Measurements from ENCODE around the gene TAS2R38.
"Not testable (repeated sequence)": the region's sequence is repeated elsewhere in the genome, so short reads cannot be mapped to it uniquely, and the experiment has no call there.

The TAS2R38 gene
- long read RNA-seq, donor 1, result 0 reads
- long read RNA-seq, donor 2, result 0 reads
- long read RNA-seq, donor 3, result 0 reads
- long read RNA-seq, donor 4, result 0 reads
- long read RNA-seq, donor 5, result 0 reads
- long read RNA-seq, donor 6, result 0 reads
- long read RNA-seq, donor 7, result 0 reads
- long read RNA-seq, donor 8, result 0 reads

GRCh38 chr7:141973673-141974072, at the start of gene TAS2R38:
Gene TAS2R38 (minus strand): TSS chr7:141973773. CDS start chr7:141973689, 84 bp downstream.
- DNase-seq, result no peak

DNA sequence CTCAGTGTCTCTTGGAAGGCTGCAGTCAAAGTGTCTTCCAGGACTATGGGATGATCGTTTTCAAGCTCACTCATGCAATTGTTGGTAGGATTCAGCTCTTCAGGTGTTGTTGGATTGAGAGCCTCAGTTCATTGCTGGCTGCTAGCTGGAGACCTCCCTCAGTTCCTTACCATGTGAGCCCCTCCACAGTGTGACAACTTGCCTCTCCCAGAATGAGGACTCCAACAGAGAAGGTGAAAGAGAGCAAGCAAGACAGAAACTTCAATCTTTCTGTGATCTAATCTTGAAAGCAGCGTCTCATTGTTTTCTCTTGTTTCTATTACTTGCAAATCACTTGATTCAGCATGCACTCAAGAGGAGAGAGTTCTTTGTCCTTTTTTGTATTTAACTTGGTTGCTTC, 44.6 kb upstream of the TAS2R38 start:
- DNase-seq, result no peak

GRCh38 chr7:142017451-142017850, 43.9 kb upstream of the TAS2R38 start:
- no peak for DNase-seq

DNA sequence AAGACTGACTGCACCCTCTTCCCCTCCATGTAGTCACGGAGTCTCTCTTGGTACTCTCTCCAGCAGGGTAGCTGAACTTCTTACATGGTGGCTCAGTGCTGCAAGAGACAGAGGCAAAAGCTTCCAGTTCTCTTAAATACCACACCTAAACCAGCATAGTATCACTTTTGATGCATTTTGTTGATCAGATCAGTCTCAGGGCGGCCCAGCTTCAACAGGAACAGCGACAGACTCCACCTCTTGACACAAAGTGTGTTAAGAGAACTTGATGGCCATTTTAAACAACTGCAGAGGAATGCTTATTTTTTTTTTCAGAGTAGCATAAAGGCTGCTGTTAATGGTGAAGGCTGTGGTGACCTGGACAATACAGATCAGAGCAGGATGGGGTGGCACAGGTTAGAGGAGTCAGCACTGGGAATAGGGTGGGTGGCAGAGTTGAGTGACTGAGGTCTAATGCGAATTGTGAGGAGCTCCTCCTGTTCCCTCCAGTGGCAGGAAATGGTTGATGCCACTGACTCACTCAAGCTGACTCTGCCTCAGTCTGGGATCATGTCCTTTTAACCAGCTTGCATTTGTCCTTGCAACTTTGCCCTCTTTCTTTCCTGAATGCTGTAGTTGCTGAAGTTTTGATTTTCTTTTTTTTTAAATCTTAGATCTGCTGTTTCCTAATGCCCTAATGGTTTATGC, 39.4 kb upstream of the TAS2R38 start:
- no peak for DNase-seq

GRCh38 chr7:142010952-142011548, 37.5 kb upstream of the TAS2R38 start:
- no peak for DNase-seq

DNA sequence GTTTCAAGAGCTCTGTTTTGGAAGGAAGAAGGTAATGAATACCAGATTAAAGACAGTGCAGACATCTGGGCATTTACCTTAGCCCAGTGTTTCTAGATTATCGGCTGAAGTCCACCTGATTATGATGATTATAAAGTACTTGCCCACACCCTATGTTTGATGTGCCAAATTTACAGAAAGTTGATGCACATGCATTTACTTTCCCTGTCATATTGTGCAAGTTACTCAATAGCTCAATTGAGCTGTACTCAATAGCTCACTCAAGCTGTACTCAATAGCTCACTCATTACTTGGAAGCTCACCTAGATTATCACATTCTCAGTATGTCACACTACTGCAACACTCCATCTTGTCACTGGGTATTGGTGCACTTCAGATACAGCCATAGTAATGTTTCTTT, 35.6 kb upstream of the TAS2R38 start:
- DNase-seq, result no peak

- no peak for DNase-seq
Observed at GRCh38 chr7:142006577-142006976, 33.0 kb upstream of the TAS2R38 start.

DNA sequence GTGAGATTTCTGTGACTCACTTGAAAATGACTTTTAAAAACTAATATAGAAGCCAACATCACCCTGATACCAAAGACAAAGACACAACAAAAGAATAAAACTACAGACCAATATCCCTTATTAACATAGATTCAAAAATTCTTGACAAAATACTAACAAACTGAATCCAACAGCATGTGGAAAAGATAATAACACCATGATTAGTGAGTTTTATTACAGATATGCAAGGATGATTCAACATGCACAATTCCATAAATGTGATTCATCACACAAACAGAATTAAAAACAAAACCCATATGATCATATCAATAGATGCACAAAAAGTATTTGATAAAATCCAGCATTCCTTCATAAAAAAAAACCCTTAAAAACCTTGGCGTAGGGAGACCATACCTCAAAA, 28.6 kb upstream of the TAS2R38 start:
- no peak for DNase-seq

DNA sequence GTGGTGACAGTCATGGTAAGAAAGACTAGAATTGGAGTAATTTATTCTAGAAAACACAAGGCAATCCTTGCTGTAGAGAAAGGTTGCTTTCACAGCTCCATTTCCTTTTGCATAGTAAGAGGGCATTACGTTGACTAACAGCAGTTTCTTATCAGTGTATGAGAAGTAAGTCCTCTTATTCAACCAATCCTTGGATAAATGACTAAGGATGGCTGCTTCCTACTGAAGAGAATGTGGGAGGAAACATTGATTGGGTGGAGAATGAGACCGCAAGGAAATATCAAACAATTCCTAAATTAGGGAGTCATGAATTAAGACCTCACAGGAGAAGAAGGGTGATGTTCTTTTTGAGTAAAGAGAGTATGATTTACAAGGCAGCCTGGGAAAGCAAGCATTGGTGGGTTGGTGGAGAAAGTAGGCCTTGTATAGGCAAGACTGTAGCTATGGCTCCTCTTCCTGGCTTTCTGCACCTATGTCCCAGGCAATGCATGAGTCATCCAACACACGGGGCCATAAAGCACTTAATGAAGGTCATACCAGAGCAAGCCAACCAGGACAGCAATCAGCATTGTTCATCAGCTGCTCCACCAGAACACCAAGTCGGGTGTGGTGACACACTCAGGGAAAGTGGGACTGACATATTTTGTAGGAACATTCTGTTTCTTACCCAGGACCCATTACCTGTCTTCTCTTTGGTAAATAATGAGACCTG, 27.7 kb upstream of the TAS2R38 start:
- no peak for DNase-seq

GRCh38 chr7:142000244-142000643, 26.7 kb upstream of the TAS2R38 start:
- DNase-seq, result no peak

DNA sequence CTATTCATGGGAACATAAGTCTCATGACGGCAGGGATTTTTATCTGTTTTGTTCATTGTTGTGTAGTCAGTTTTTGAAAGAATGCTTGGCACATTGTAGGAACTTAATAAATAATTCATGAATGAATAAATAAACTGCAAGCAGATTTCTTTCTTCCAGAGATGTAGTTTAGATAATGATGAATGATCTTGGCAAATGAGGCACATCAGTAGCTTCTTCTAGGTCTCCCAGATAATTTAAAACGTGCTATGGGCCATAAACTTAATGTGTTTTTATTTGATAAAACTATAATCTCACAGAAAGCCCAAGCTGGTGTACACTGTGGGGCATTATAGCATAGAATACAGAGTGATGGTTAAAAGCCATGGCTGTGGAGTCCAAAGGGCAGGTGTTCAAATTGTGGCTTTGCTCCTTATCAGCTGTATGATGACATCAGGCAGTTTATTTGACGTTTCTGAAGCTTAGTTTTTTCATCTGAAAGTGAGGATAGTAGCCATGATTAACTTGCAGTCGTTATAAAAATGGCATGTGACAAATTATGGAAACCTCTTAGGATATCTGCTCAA, 25.6 kb upstream of the TAS2R38 start:
- DNase-seq, result no peak

DNA sequence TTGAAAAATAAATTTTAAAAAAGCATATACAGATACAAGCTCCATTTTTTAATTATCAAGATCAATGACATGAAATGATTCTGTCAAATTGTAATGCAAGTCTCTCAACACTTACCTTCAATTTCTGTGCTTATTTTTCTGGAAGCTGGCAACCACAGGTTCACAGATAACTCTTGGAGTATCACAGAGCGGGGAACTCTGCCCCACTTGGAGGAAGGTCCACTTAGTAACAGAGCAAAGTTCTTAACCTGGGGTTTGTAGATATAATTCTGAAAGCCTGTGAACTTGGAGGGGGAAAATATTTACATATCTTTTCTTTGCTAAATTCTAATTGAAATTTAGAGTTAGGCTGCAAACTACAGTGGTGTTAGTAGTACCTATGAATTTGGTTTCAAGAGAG, 19.8 kb upstream of the TAS2R38 start:
- DNase-seq, result no peak

DNA sequence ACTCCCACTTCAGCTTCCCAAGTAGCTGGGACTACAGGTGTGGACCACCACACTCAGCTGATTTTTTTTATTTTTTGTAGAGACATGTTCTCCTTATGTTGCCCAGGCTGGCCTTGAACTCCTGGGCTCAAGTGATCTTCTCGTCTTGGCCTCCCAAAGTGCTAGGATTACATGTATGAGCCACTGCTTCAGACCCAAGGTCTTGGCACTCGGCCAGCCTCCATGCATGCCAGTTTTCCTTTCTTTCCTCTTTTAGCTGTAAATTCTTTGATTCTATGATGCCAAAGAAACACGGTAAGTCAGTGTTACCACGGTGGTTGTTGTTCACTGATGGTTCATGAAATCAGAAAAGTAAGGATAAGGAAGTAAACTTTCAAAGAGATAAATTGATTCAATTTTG, 19.1 kb upstream of the TAS2R38 start:
- DNase-seq, result no peak

GRCh38 chr7:141992156-141992555, 18.6 kb upstream of the TAS2R38 start:
- DNase-seq, result no peak

- no peak for DNase-seq
Observed at GRCh38 chr7:141991140-141991539, 17.6 kb upstream of the TAS2R38 start.

GRCh38 chr7:141990011-141990725, 16.6 kb upstream of the TAS2R38 start:
- DNase-seq, result no peak

GRCh38 chr7:141987803-141988202, 14.2 kb upstream of the TAS2R38 start:
- DNase-seq, result not testable (repeated sequence)

DNA sequence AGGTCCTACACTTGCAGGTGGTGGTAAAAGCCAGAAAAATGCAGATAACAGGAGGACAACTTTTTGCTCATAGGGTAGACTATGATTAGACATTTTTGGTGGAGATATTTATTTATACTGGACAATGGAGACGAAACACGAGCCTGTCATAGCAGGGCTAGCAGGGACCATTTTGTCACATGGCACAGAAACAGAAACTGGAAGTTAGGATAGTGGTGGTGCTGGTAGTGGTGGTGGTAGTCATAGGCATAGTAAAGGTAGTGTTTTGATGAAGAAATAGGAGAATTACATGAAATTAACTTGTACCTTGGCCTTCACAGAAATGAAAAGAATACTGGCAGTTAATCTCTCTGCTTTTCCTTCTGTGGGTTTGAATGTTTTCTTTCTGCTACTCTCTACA, 13.3 kb upstream of the TAS2R38 start:
- no peak for DNase-seq

- not testable (repeated sequence) for DNase-seq
Observed at GRCh38 chr7:141985926-141986325, 12.4 kb upstream of the TAS2R38 start.

DNA sequence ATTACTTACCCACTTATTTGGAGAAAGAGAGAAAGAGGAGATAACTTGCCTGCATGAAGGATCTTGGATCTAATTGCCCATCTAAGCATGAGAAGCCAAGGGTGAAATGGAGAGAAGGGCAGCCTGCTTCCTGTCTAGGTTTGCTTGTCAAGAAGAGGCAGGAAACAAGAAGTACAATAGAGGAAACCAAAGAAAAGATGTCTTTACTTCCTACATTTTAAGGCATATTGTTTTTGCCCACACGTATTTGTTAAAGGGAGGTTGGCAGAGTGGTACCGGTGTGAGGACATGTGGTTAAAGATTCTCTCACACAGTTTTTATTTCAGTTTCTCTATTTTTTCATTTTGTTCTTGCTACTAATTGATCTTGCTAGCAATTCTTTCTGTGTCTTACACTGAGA, 6.0 kb upstream of the TAS2R38 start:
- no peak for DNase-seq

DNA sequence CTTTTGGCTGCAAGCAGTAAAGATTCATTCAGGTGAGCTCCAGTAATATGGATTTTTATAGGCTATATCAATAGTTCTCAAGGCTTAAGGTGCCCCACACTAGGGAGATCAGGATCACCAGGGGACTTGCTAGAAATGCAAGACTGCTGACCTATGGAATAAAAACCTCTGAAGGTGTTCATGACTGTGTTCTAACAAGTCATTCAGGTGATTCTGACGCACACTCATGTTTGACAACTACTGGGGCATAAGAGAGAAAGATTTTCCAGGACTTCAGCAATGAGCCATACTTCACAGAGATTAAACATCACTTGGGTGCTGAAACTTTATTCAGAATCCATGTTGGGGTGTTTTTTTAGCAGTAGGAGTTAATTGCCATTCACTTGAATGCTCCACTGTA, 4.8 kb upstream of the TAS2R38 start:
- no peak for DNase-seq

- DNase-seq, result no peak
Observed at GRCh38 chr7:141976524-141977245, 3.1 kb upstream of the TAS2R38 start.
